CD14-positive monocyte (primary cell): ENCODE data around the gene LIPG. TPM values are rescaled to one million over a fixed set of nuclear protein-coding genes. Genes with fewer than 3 reads are reported as not detected.

Experiments
- DNase-seq, 3 donors: peaks; one replicate each; pipeline ENCODE4 v3.0.0-alpha.2; 2011 to 2022
- H2AFZ ChIP-seq: 2 replicates; pipeline ENCODE4 v1.6.0; 2012; ENCODE audit warnings: mild to moderate bottlenecking, low read depth, low read length, inconsistent platforms; ENCODE audit not compliant: insufficient read depth, poor library complexity, severe bottlenecking
- H3K27ac ChIP-seq, 2 donors: 1 replicate in 1 of 2; 2 replicates in 1 of 2; pipeline ENCODE4 v1.5.1; 2012 to 2013; ENCODE audit warnings: low read length in 2 of 2, control low read depth in 1 of 2, inconsistent platforms in 1 of 2, low read depth in 1 of 2, mild to moderate bottlenecking in 1 of 2
- H3K27me3 ChIP-seq, 2 donors: one replicate each; pipeline versions ENCODE4 v1.6.0 to v1.6.1; 2011 to 2013; ENCODE audit warnings: low read length in 2 of 2; ENCODE audit not compliant: control insufficient read depth in 2 of 2, insufficient read depth in 2 of 2
- H3K36me3 ChIP-seq, 2 donors: replicated peaks in 1 of 2; 1 replicate in 1 of 2; 2 replicates in 1 of 2; pipeline versions ENCODE4 v1.5.1 to v1.6.1; 2012 to 2013; ENCODE audit warnings: low read length in 2 of 2, control low read depth in 1 of 2, inconsistent platforms in 1 of 2, mild to moderate bottlenecking in 1 of 2; ENCODE audit not compliant: insufficient read depth in 2 of 2, control insufficient read depth in 1 of 2
- H3K4me1 ChIP-seq, 2 donors: 1 replicate in 1 of 2; 2 replicates in 1 of 2; pipeline versions ENCODE4 v1.5.1 to v1.6.1; 2012 to 2013; ENCODE audit warnings: low read length in 2 of 2, control low read depth in 1 of 2, inconsistent platforms in 1 of 2, mild to moderate bottlenecking in 1 of 2, moderate library complexity in 1 of 2; ENCODE audit not compliant: insufficient read depth in 2 of 2, control insufficient read depth in 1 of 2
- H3K4me2 ChIP-seq: replicated peaks from 2 replicates; pipeline ENCODE3; 2012; ENCODE audit warnings: low read length, moderate library complexity, mild to moderate bottlenecking; ENCODE audit not compliant: poor library complexity, severe bottlenecking; ENCODE audit errors: extremely low read depth
- H3K4me3 ChIP-seq, 3 experiments: fragments of 200-600 bp in 1 of 3; sonication (generic) in 1 of 3; replicated peaks in 1 of 3; 1 replicate in 2 of 3; 2 replicates in 1 of 3; pipeline ENCODE4 v1.5.1; 2011 to 2013; ENCODE audit warnings: low read length in 3 of 3, mild to moderate bottlenecking in 3 of 3, control low read depth in 2 of 3, low read depth in 2 of 3, inconsistent platforms in 1 of 3, moderate library complexity in 1 of 3
- H3K79me2 ChIP-seq: 2 replicates; pipeline ENCODE4 v1.6.0; 2012; ENCODE audit warnings: mild to moderate bottlenecking, control low read depth, inconsistent platforms, low read length, moderate library complexity; ENCODE audit not compliant: insufficient read depth
- H3K9ac ChIP-seq: 2 replicates; pipeline ENCODE4 v1.6.0; 2017; ENCODE audit warnings: low read length, mild to moderate bottlenecking; ENCODE audit not compliant: insufficient read depth, poor library complexity, severe bottlenecking
- H3K9me3 ChIP-seq, 2 donors: replicated peaks in 1 of 2; 1 replicate in 1 of 2; 2 replicates in 1 of 2; pipeline versions ENCODE4 v1.5.1 to v1.6.1; 2012 to 2013; ENCODE audit warnings: low read length in 2 of 2, control low read depth in 1 of 2; ENCODE audit not compliant: control insufficient read depth in 1 of 2, insufficient read depth in 1 of 2
- H4K20me1 ChIP-seq: 2 replicates; pipeline ENCODE4 v1.6.0; 2012; ENCODE audit warnings: mild to moderate bottlenecking, low read length, control low read depth, moderate library complexity; ENCODE audit not compliant: insufficient read depth
- H3K27ac Mint-ChIP-seq, 7 donors: one replicate each; pipeline ENCODE4 v1.8.0; 2020; ENCODE audit warnings: mild to moderate bottlenecking in 7 of 7, mixed read lengths in 7 of 7, moderate library complexity in 6 of 7, inconsistent platforms in 2 of 7
- H3K27me3 Mint-ChIP-seq, 3 donors: one replicate each; pipeline ENCODE4 v1.8.0; 2021 to 2022; ENCODE audit warnings: low read depth in 3 of 3, mild to moderate bottlenecking in 3 of 3, mixed read lengths in 3 of 3, moderate library complexity in 3 of 3, inconsistent platforms in 1 of 3
- H3K36me3 Mint-ChIP-seq, 2 donors: one replicate each; pipeline ENCODE4 v1.8.0; 2020; ENCODE audit warnings: mixed read lengths in 2 of 2, inconsistent platforms in 1 of 2, mild to moderate bottlenecking in 1 of 2
- H3K4me1 Mint-ChIP-seq: one replicate; pipeline ENCODE4 v1.8.0; 2020; ENCODE audit warnings: mild to moderate bottlenecking, mixed read lengths
- H3K4me3 Mint-ChIP-seq, 2 donors: one replicate each; pipeline ENCODE4 v1.8.0; 2020; ENCODE audit warnings: mild to moderate bottlenecking in 2 of 2, mixed read lengths in 2 of 2, moderate library complexity in 1 of 2
- H3K9me3 Mint-ChIP-seq, 7 donors: one replicate each; pipeline ENCODE4 v1.8.0; 2020 to 2022; ENCODE audit warnings: mixed read lengths in 7 of 7, mild to moderate bottlenecking in 6 of 7, moderate library complexity in 6 of 7, inconsistent platforms in 2 of 7
- CTCF ChIP-seq: fragments of 200-600 bp; IDR thresholded peaks from one replicate; pipeline ENCODE4 v1.8.0; 2022; ENCODE audit warnings: antibody characterized with exemption, mild to moderate bottlenecking
- WGBS: methylation state at CpG from one replicate; pipeline ENCODE4 v1.1.5; 2013; ENCODE audit warnings: missing lambda C conversion rate; ENCODE audit not compliant: insufficient coverage; 5-methylcytosine and 5-hydroxymethylcytosine counted together
- intact Hi-C, 2 donors: fragments of 100-400 bp; cut with micrococcal nuclease; formaldehyde crosslinking; loops; one replicate each; pipeline versions ENCODE4 v1.15.0 to v1.15.1; 2023
- polyA plus RNA-seq, 3 donors: library from polyadenylated mRNA; depleted of rRNA in 1 of 3; unstranded in 2 of 3; stranded (reverse) in 1 of 3; fragments of 300-500 nt in 2 of 3; fragments of >200 nt in 1 of 3; fragmentation: Illumina TruSeq in 2 of 3; gene quantifications; 1 replicate in 2 of 3; 2 replicates in 1 of 3; pipeline ENCODE4 v1.2.3, GENCODE V29; 2012 to 2021

The LIPG gene
- polyA plus RNA-seq, 3 donors: not detected

- Histone ChIP-seq H3K9ac (no peak overlapping the region), H3K4me2 (no peak overlapping the region), H3K36me3 (no peaks in the 10 kb centered on the region), H3K4me1 (no peaks in the 10 kb centered on the region), H2AFZ (no peak overlapping the region), H3K27ac (no peak overlapping the region), H3K27me3 (peaks cover 0 to 11% of the 10 kb centered on the region in 2 donors), H4K20me1 (no peaks in the 10 kb centered on the region), H3K4me3 (no peak overlapping the region), H3K9me3 (no peaks in the 10 kb centered on the region), H3K79me2 (no peaks in the 10 kb centered on the region)
- Mint-ChIP-seq H3K27ac (no peak overlapping the region), H3K9me3 (peaks cover 0 to 3% (median 0%) of the 10 kb centered on the region in 7 donors), H3K4me3 (no peak overlapping the region), H3K36me3 (no peaks in the 10 kb centered on the region), H3K27me3 (peaks cover 6 to 19% (median 11%) of the 10 kb centered on the region in 3 donors), H3K4me1 (peaks cover 6% of the 10 kb centered on the region)
- intact Hi-C loops: no loop called here
- TF ChIP-seq CTCF: no peak
- WGBS: 96% methylated on average over 4 of the region's 9 CpGs
- no peak for DNase-seq
Measured at GRCh38 chr18:49625021-49625691, 63.3 kb downstream of the LIPG start.

- Histone ChIP-seq H2AFZ (no peak overlapping the region), H3K9me3 (no peaks in the 10 kb centered on the region), H3K79me2 (no peaks in the 10 kb centered on the region), H3K4me2 (no peak overlapping the region), H3K4me1 (no peaks in the 10 kb centered on the region), H3K36me3 (no peaks in the 10 kb centered on the region), H3K27me3 (peaks cover 0 to 2% of the 10 kb centered on the region in 2 donors), H3K4me3 (no peak overlapping the region), H3K9ac (no peak overlapping the region), H3K27ac (no peak overlapping the region), H4K20me1 (no peaks in the 10 kb centered on the region)
- Mint-ChIP-seq H3K36me3 (no peaks in the 10 kb centered on the region), H3K9me3 (peaks cover 0 to 7% (median 0%) of the 10 kb centered on the region in 7 donors), H3K4me1 (peaks cover 6% of the 10 kb centered on the region), H3K27ac (no peak overlapping the region), H3K27me3 (peaks cover 0 to 7% (median 6%) of the 10 kb centered on the region in 3 donors), H3K4me3 (no peak overlapping the region)
- no peak for DNase-seq
- 34% methylated on average over 4 of the region's 8 CpGs for WGBS
- intact Hi-C loops: no loop called here
- TF ChIP-seq CTCF: no peak
Measured at GRCh38 chr18:49626842-49627467, 65.1 kb downstream of the LIPG start.
